Smooth muscle cell (in vitro differentiated cells): ENCODE measurements around the gene SPATA33. TPM values are rescaled to one million over a fixed set of nuclear protein-coding genes. Genes with fewer than 3 reads are reported as not detected.

Experiments used
- DNase-seq: peaks from one replicate; lab custom pipeline; 2025; ENCODE audit not compliant: unreplicated experiment; lab: John Stamatoyannopoulos, UW
- H2AFZ ChIP-seq: fragments of 200-600 bp; sonication (generic); 2 replicates; pipeline ENCODE4 v1.6.0; 2016; ENCODE audit warnings: antibody characterized with exemption, low read depth, mild to moderate bottlenecking
- H3F3A ChIP-seq: fragments of 200-600 bp; sonication (generic); 2 replicates; pipeline ENCODE4 v1.6.0; 2017; ENCODE audit warnings: antibody characterized with exemption, low read depth
- H3K27ac ChIP-seq: fragments of 200-600 bp; sonication (generic); 2 replicates; pipeline ENCODE4 v1.5.1; 2016; ENCODE audit warnings: low read depth, mild to moderate bottlenecking
- H3K27me3 ChIP-seq: fragments of 200-600 bp; sonication (generic); 2 replicates; pipeline ENCODE4 v1.6.1; 2016; ENCODE audit warnings: low read depth, mild to moderate bottlenecking
- H3K36me3 ChIP-seq: fragments of 200-600 bp; sonication (generic); 2 replicates; pipeline ENCODE4 v1.5.1; 2016; ENCODE audit warnings: low read depth
- H3K4me1 ChIP-seq: fragments of 200-600 bp; sonication (generic); 2 replicates; pipeline ENCODE4 v1.5.1; 2016; ENCODE audit warnings: low read depth
- H3K4me2 ChIP-seq: fragments of 200-600 bp; sonication (generic); 2 replicates; pipeline ENCODE4 v1.6.0; 2016; ENCODE audit warnings: mild to moderate bottlenecking
- H3K4me3 ChIP-seq: fragments of 200-600 bp; sonication (generic); 2 replicates; pipeline ENCODE4 v1.5.1; 2016; ENCODE audit warnings: mild to moderate bottlenecking
- H3K79me2 ChIP-seq: fragments of 200-600 bp; sonication (generic); 2 replicates; pipeline ENCODE4 v1.6.0; 2016; ENCODE audit warnings: low read depth, mild to moderate bottlenecking
- H3K9ac ChIP-seq: fragments of 200-600 bp; sonication (generic); 2 replicates; pipeline ENCODE4 v1.6.0; 2016; ENCODE audit warnings: low read depth
- H3K9me3 ChIP-seq: fragments of 200-600 bp; sonication (generic); replicated peaks from 2 replicates; pipeline ENCODE4 v1.5.1; 2016; ENCODE audit warnings: low read depth
- H4K20me1 ChIP-seq: fragments of 200-600 bp; sonication (generic); 2 replicates; pipeline ENCODE4 v1.6.0; 2016; ENCODE audit warnings: low read depth
- WGBS: methylation state at CpG from one replicate; pipeline ENCODE4 v1.1.7; 2016; ENCODE audit warnings: low lambda C conversion rate; 5-methylcytosine and 5-hydroxymethylcytosine counted together
- polyA plus RNA-seq: library from polyadenylated mRNA; unstranded; fragments of >200 nt; fragmentation: Nextera tagmentation; extraction: Ambion mirVana; gene quantifications from 2 replicates; pipeline ENCODE4 v1.2.1, GENCODE V29; 2016
- total RNA-seq: library from RNA; depleted of rRNA; stranded (reverse); fragments of >200 nt; gene quantifications from 2 replicates; pipeline ENCODE4 v1.2.3, GENCODE V29; 2014
- TF ChIP-seq, protein P1 (sequence below): fragments of 200-600 bp; sonication (generic); IDR thresholded peaks from 2 replicates; pipeline ENCODE4 v1.5.1; 2017; ENCODE audit warnings: borderline replicate concordance, mild to moderate bottlenecking, antibody characterized with exemption; ENCODE audit not compliant: insufficient read depth, poor library complexity, severe bottlenecking

SPATA33 gene
- total and polyA plus RNA-seq, 2 experiments from 2014 or later: 4.0 to 8.1 TPM

DNA sequence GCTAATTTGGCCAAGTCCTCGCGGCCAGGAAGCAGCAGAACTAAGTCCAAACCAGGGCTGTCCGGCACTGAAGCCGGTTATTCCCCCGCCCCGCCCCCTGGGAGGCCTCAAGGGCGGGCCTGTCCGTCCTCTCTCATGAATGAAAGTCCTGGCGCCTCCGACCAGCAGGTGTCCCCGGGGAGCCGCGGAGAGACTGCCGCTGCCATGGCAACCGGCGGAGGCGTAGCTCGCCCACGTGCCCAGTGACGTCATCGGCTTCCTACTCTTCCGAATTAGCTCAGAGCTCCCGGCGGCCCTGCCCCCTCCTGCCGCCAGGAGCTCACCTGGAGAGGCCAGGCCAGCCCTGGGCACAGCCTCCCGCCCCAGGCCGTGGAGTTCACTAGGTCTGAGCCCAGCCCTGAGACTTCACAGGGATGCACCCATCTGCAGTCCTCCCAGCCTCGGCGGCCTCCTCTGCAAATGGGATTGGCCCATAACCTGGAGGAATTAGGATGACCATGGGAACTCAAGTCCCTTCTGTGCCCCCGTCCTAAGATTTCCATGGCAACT, 42.5 kb downstream of the SPATA33 start:
- peaks cover 21% of the 10 kb centered on the region for H4K20me1 ChIP-seq
- H3K4me3 ChIP-seq: peak overlapping the region; percentile 81
- H3K27me3 ChIP-seq: no peaks in the 10 kb centered on the region
- DNase-seq: peak; percentile 92
- no peaks in the 10 kb centered on the region for H3K36me3 ChIP-seq
- peaks cover 12% of the 10 kb centered on the region for H3K4me1 ChIP-seq
- 2% methylated on average over 30 of the region's 30 CpGs for WGBS
- no peak overlapping the region for H2AFZ ChIP-seq
- H3K9me3 ChIP-seq: no peaks in the 10 kb centered on the region
- H3K27ac ChIP-seq: peak overlapping the region; percentile 89
- H3K79me2 ChIP-seq: peaks cover 3% of the 10 kb centered on the region
- TF ChIP-seq, protein P1, sequence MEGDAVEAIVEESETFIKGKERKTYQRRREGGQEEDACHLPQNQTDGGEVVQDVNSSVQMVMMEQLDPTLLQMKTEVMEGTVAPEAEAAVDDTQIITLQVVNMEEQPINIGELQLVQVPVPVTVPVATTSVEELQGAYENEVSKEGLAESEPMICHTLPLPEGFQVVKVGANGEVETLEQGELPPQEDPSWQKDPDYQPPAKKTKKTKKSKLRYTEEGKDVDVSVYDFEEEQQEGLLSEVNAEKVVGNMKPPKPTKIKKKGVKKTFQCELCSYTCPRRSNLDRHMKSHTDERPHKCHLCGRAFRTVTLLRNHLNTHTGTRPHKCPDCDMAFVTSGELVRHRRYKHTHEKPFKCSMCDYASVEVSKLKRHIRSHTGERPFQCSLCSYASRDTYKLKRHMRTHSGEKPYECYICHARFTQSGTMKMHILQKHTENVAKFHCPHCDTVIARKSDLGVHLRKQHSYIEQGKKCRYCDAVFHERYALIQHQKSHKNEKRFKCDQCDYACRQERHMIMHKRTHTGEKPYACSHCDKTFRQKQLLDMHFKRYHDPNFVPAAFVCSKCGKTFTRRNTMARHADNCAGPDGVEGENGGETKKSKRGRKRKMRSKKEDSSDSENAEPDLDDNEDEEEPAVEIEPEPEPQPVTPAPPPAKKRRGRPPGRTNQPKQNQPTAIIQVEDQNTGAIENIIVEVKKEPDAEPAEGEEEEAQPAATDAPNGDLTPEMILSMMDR: peak; percentile 60
- H3K9ac ChIP-seq: peak overlapping the region; percentile 80
- no peaks in the 10 kb centered on the region for H3F3A ChIP-seq
- H3K4me2 ChIP-seq: peak overlapping the region; percentile 92

- peaks cover 12% of the 10 kb centered on the region for H3K4me1 ChIP-seq
- H3K27me3 ChIP-seq: no peaks in the 10 kb centered on the region
- H3K4me3 ChIP-seq: peak overlapping the region; percentile 81
- H3K4me2 ChIP-seq: peak overlapping the region; percentile 92
- no peaks in the 10 kb centered on the region for H3K9me3 ChIP-seq
- peak overlapping the region; percentile 80 for H3K9ac ChIP-seq
- no peak overlapping the region for H2AFZ ChIP-seq
- peak overlapping the region; percentile 89 for H3K27ac ChIP-seq
- H3K79me2 ChIP-seq: peaks cover 3% of the 10 kb centered on the region
- H3F3A ChIP-seq: no peaks in the 10 kb centered on the region
- TF ChIP-seq, protein P1: peak; percentile 28
- peaks cover 21% of the 10 kb centered on the region for H4K20me1 ChIP-seq
- no peak for DNase-seq
- WGBS: 3% methylated on average over 52 of the region's 78 CpGs
- no peaks in the 10 kb centered on the region for H3K36me3 ChIP-seq
Observed at GRCh38 chr16:89700649-89701424, 43.2 kb downstream of the SPATA33 start.

GRCh38 chr16:89701425-89702406, 44.1 kb downstream of the SPATA33 start, which contains the start of gene SPATA2L:
TSS of gene SPATA2L (minus strand) at chr16:89701705. CDS start at chr16:89701232, 473 bp downstream.
- peak within 1 kb of the TSS; percentile 89 for H3K27ac ChIP-seq
- H3K4me1 ChIP-seq: peaks cover 12% of the 10 kb centered on the region
- no peaks in the 10 kb centered on the region for H3K9me3 ChIP-seq
- no peaks in the 10 kb centered on the region for H3K27me3 ChIP-seq
- H3K4me3 ChIP-seq: peak within 1 kb of the TSS; percentile 81
- TF ChIP-seq, protein P1: peak; percentile 12
- 2% methylated on average over 93 of the region's 97 CpGs for WGBS
- H3K4me2 ChIP-seq: peak within 1 kb of the TSS; percentile 92
- H2AFZ ChIP-seq: no peak within 1 kb of the TSS
- H3K36me3 ChIP-seq: no peaks in the 10 kb centered on the region
- peak; percentile 51 for DNase-seq
- peaks cover 3% of the 10 kb centered on the region for H3K79me2 ChIP-seq
- H3F3A ChIP-seq: no peaks in the 10 kb centered on the region
- H3K9ac ChIP-seq: peak within 1 kb of the TSS; percentile 80
- peaks cover 21% of the 10 kb centered on the region for H4K20me1 ChIP-seq
